Neural cell (in vitro differentiated cells): Measurements from ENCODE around the gene SLC6A6. TPM values are rescaled to one million over a fixed set of nuclear protein-coding genes. Genes with fewer than 3 reads are reported as not detected.

ENCODE experiments used
- H2AFZ ChIP-seq: fragments of 200-600, 300-800 bp; sonication (generic), shearing (Covaris generic); 2 replicates; pipeline ENCODE4 v1.6.0; 2014; ENCODE audit warnings: low read depth, mild to moderate bottlenecking, antibody characterized with exemption, low read length, moderate library complexity
- H3F3A ChIP-seq: fragments of 200-600 bp; shearing (Covaris generic); 2 replicates; pipeline ENCODE4 v1.6.1; 2016; ENCODE audit warnings: mild to moderate bottlenecking, moderate library complexity, mixed read lengths, antibody characterized with exemption, low read length; ENCODE audit not compliant: insufficient read depth, poor library complexity, severe bottlenecking
- H3K27ac ChIP-seq: fragments of 200-600, 300-800 bp; sonication (generic), shearing (Covaris generic); 2 replicates; pipeline ENCODE4 v1.5.1; 2014; ENCODE audit warnings: mild to moderate bottlenecking, low read length, moderate library complexity
- H3K27me3 ChIP-seq: fragments of 300-800, 200-600 bp; sonication (generic), shearing (Covaris generic); 2 replicates; pipeline ENCODE4 v1.6.0; 2014; ENCODE audit warnings: mild to moderate bottlenecking, low read depth, low read length, moderate library complexity; ENCODE audit not compliant: insufficient read depth
- H3K36me3 ChIP-seq: fragments of 300-800, 200-600 bp; sonication (generic), shearing (Covaris generic); 2 replicates; pipeline ENCODE4 v1.5.1; 2014; ENCODE audit warnings: mild to moderate bottlenecking, antibody characterized with exemption, low read length, moderate library complexity; ENCODE audit not compliant: insufficient read depth
- H3K4me2 ChIP-seq: fragments of 300-800, 200-600 bp; sonication (generic), shearing (Covaris generic); 2 replicates; pipeline ENCODE4 v1.6.0; 2014; ENCODE audit warnings: mild to moderate bottlenecking, low read length
- H3K4me3 ChIP-seq: fragments of 300-800, 200-600 bp; sonication (generic), shearing (Covaris generic); 2 replicates; pipeline ENCODE4 v1.5.1; 2014; ENCODE audit warnings: mild to moderate bottlenecking, low read length, moderate library complexity
- H3K79me2 ChIP-seq: fragments of 200-600 bp; shearing (Covaris generic); replicated peaks from 2 replicates; pipeline ENCODE4 v1.6.0; 2014; ENCODE audit warnings: mild to moderate bottlenecking, low read length, moderate library complexity; ENCODE audit not compliant: insufficient read depth
- H3K9ac ChIP-seq: fragments of 300-800, 200-600 bp; sonication (generic), shearing (Covaris generic); 2 replicates; pipeline ENCODE4 v1.6.1; 2016; ENCODE audit warnings: mild to moderate bottlenecking, low read length, mixed read lengths
- H3K9me2 ChIP-seq: fragments of 200-600 bp; shearing (Covaris generic); 2 replicates; pipeline ENCODE4 v1.6.1; 2016; ENCODE audit warnings: mild to moderate bottlenecking, low read length, mixed read lengths; ENCODE audit not compliant: insufficient read depth
- H3K9me3 ChIP-seq: fragments of 200-600, 300-800 bp; sonication (generic), shearing (Covaris generic); 2 replicates; pipeline ENCODE4 v1.6.1; 2016; ENCODE audit warnings: mild to moderate bottlenecking, mixed run types, low read length, moderate library complexity, mixed read lengths
- H4K20me1 ChIP-seq: fragments of 200-600 bp; shearing (Covaris generic); 2 replicates; pipeline ENCODE4 v1.6.1; 2016; ENCODE audit warnings: mild to moderate bottlenecking, mixed run types; ENCODE audit not compliant: insufficient read depth
- EP300 ChIP-seq: fragments of 450-650 bp; conservative IDR thresholded peaks from 2 replicates; pipeline ENCODE4 v1.6.1; 2014; ENCODE audit warnings: antibody characterized with exemption, mild to moderate bottlenecking, moderate library complexity; ENCODE audit not compliant: poor library complexity, severe bottlenecking
- EZH2 ChIP-seq: fragments of 200-600, 300-800 bp; shearing (Covaris generic), sonication (generic); IDR thresholded peaks from 2 replicates; pipeline ENCODE4 v1.6.1; 2014; ENCODE audit warnings: antibody characterized with exemption, low read length, borderline replicate concordance, mild to moderate bottlenecking; ENCODE audit not compliant: insufficient read depth, poor library complexity, severe bottlenecking
- MXI1 ChIP-seq: fragments of 450-650 bp; conservative IDR thresholded peaks from 2 replicates; pipeline ENCODE4 v1.6.1; 2014; ENCODE audit warnings: antibody characterized with exemption, mild to moderate bottlenecking; ENCODE audit not compliant: poor library complexity, severe bottlenecking
- POLR2AphosphoS5 ChIP-seq: IDR thresholded peaks from 2 replicates; pipeline ENCODE4 v1.6.1; 2012
- RAD21 ChIP-seq: fragments of 450-650 bp; conservative IDR thresholded peaks from 2 replicates; pipeline ENCODE4 v1.6.1; 2014; ENCODE audit warnings: antibody characterized with exemption, mild to moderate bottlenecking, moderate library complexity
- REST ChIP-seq: IDR thresholded peaks from 2 replicates; pipeline ENCODE4 v1.6.1; 2012; ENCODE audit warnings: borderline replicate concordance
- SMC3 ChIP-seq: fragments of 450-650 bp; conservative IDR thresholded peaks from 2 replicates; pipeline ENCODE4 v1.6.1; 2014; ENCODE audit warnings: antibody characterized with exemption, mild to moderate bottlenecking, moderate library complexity; ENCODE audit not compliant: poor library complexity
- TAF1 ChIP-seq: IDR thresholded peaks from 2 replicates; pipeline ENCODE4 v1.6.1; 2012; ENCODE audit warnings: low read depth
- polyA plus RNA-seq: library from polyadenylated mRNA; depleted of rRNA; stranded (reverse); fragments of >200 nt; gene quantifications from 2 replicates; pipeline ENCODE4 v1.2.3, GENCODE V29; 2014
- TF ChIP-seq, protein P1 (sequence below): fragments of 450-650 bp; IDR thresholded peaks from 2 replicates; pipeline ENCODE4 v1.5.1; 2014; ENCODE audit warnings: antibody characterized with exemption, mild to moderate bottlenecking, moderate library complexity; ENCODE audit not compliant: poor library complexity, severe bottlenecking

Gene SLC6A6
- polyA plus RNA-seq, 1 donor from 2014 or later: 15.9 TPM

- Histone ChIP-seq H3K36me3 (no peaks in the 10 kb centered on the region), H3K4me2 (no peak overlapping the region), H3K27me3 (no peaks in the 10 kb centered on the region), H3K79me2 (no peaks in the 10 kb centered on the region), H3K9me2 (no peaks in the 10 kb centered on the region), H3K9me3 (no peaks in the 10 kb centered on the region), H3K4me3 (no peak overlapping the region), H4K20me1 (no peaks in the 10 kb centered on the region), H3F3A (no peaks in the 10 kb centered on the region), H3K27ac (no peak overlapping the region), H2AFZ (no peak overlapping the region), H3K9ac (no peak overlapping the region)
- no peak for TF ChIP-seq TAF1
- TF ChIP-seq POLR2AphosphoS5: no peak
- no peak for TF ChIP-seq MXI1
- no peak for TF ChIP-seq SMC3
- TF ChIP-seq EP300: no peak
- TF ChIP-seq EZH2: no peak
- TF ChIP-seq REST: no peak
- TF ChIP-seq RAD21: no peak
- TF ChIP-seq, protein P1, sequence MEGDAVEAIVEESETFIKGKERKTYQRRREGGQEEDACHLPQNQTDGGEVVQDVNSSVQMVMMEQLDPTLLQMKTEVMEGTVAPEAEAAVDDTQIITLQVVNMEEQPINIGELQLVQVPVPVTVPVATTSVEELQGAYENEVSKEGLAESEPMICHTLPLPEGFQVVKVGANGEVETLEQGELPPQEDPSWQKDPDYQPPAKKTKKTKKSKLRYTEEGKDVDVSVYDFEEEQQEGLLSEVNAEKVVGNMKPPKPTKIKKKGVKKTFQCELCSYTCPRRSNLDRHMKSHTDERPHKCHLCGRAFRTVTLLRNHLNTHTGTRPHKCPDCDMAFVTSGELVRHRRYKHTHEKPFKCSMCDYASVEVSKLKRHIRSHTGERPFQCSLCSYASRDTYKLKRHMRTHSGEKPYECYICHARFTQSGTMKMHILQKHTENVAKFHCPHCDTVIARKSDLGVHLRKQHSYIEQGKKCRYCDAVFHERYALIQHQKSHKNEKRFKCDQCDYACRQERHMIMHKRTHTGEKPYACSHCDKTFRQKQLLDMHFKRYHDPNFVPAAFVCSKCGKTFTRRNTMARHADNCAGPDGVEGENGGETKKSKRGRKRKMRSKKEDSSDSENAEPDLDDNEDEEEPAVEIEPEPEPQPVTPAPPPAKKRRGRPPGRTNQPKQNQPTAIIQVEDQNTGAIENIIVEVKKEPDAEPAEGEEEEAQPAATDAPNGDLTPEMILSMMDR: no peak
Observed at GRCh38 chr3:14430053-14430452, 27.6 kb downstream of the SLC6A6 start.

DNA sequence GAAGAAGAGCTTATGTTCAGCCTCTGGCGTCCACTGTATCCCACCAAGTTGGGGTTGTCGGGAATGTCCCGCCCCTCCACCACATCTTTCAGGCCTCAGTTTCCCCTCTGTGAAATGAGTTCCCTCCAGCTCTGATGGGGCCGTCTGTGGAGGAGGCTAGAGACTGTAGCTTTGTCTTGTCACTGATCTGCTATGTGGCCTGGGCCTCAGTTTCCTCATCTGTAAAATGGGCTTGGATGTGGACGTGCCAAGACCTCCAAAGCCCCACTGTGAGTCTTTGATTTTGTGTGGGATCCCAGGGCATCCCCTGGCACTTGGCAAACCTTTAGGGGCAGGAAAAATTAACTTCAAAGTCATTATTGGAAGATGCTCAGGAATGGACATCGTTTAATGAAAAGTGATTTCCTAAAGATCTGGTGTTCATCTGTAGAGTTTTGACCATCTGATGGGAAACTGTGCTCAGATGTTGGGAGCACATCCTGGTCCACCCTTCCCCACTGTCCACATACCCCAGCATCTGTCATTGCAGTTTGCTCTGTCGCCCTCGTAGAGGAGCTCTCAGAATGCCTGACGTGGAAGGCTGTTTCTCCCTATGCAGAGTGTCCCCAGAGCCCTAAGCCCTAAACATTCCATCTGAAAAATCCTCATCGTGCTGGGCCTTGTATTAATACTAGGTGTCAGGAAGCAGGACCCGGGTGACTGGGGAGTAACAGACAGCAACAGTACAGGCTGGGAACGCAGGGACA is 28.5 kb downstream of the SLC6A6 start:
- Histone ChIP-seq H3F3A (no peaks in the 10 kb centered on the region), H4K20me1 (no peaks in the 10 kb centered on the region), H3K4me2 (no peak overlapping the region), H3K4me3 (no peak overlapping the region), H2AFZ (no peak overlapping the region), H3K9ac (no peak overlapping the region), H3K27me3 (no peaks in the 10 kb centered on the region), H3K27ac (no peak overlapping the region), H3K9me2 (no peaks in the 10 kb centered on the region), H3K36me3 (no peaks in the 10 kb centered on the region), H3K79me2 (no peaks in the 10 kb centered on the region), H3K9me3 (no peaks in the 10 kb centered on the region)
- no peak for TF ChIP-seq TAF1
- TF ChIP-seq MXI1: no peak
- no peak for TF ChIP-seq EP300
- TF ChIP-seq POLR2AphosphoS5: no peak
